T-helper 2 cell (primary cell): Measurements from ENCODE around the gene NKG7.
A peak's percentile ranks its signal among the peaks of the same experiment; 100 is the strongest.

ENCODE experiments used
- DNase-seq, 5 experiments: peaks; one replicate each; pipeline versions ENCODE4 v3.0.0 to v3.0.0-alpha.2; 2012 to 2022

The NKG7 gene

GRCh38 chr19:51389143-51389542, 16.7 kb upstream of the NKG7 start:
- no peak for DNase-seq

- no peak for DNase-seq
Observed at GRCh38 chr19:51387924-51388389, 15.5 kb upstream of the NKG7 start, which contains the start of gene LIM2. Gene LIM2 (minus strand): TSS chr19:51387974. CDS start chr19:51387443, 531 bp downstream.

GRCh38 chr19:51386882-51387520, 14.5 kb upstream of the NKG7 start:
- DNase-seq, result no peak

DNA sequence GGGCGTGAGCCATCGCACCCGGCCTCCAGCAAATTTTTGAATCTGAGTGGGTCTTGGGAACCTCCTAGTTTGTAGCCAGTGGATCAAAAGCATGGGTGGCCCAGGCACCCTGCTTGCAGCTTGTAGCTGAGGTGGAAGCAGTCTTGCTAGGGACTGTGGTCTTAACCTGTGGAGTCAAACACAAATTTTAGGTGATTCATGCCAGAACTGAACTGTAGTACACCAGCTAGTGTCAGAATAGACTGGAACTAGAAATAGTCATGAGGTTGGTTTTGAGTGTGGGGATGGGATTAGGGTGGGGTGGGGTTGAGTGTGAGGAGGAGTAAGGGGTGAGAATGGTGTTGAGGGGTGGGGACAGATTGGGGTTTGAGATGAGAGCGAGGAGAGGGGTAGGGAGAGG, 9.6 kb upstream of the NKG7 start:
- no peak for DNase-seq

- DNase-seq, result no peak
Observed at GRCh38 chr19:51380379-51380778, 7.9 kb upstream of the NKG7 start.

DNA sequence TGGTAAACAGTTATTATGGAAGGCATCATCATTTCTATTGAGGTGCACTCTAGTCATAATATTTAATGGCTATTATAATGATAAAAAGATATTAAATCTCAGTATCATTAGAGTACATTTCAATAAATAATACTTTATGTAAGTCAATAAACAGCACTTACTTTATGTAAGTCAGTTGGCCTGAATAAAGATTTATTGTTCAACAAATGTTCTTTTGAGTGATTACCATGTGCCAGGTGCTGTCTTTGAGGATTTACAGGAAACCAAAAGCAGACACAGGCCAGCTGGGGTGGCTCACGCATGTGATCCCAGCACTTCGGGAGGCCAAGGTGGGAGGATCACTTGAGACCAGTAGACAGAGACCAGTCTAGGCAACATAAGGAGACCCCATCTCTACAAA, 5.0 kb upstream of the NKG7 start:
- no peak for DNase-seq

DNA sequence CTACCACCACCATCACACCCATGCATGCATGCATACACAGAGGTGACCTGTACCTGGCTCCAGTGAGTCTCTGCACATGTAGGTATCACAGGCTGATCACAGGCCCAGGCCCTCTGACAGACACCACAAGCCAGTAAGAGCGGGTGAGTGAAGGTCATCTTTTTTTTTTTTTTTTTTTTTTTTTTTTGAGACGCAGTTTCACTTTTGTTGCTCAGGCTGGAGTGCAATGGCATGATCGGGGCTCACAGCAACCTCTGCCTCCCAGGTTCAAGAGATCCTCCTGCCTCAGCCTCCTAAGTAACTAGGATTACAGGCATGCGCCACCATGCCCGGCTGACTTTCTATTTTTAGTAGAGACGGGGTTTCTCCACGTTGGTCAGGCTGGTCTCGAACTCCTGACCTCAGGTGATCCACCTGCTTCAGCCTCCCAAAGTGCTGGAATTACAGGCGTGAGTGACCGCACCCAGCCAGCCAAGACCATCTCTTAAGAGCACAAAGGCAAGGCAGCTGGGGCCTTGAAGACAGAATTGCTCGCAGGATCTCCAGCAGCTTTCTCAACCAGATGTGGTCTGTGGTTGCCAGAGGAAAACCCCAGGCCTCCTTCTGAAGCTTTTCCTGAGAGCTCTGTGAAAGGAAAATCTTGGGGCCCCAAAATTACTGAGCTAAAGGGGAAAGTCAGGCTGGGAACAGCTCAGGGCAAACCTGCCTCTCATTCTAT, 3.2 kb upstream of the NKG7 start:
- peak in 2 of 5 experiments; percentile 59 to 65 for DNase-seq

GRCh38 chr19:51372021-51372648, 319 bp downstream of the NKG7 start:
- no peak for DNase-seq

DNA sequence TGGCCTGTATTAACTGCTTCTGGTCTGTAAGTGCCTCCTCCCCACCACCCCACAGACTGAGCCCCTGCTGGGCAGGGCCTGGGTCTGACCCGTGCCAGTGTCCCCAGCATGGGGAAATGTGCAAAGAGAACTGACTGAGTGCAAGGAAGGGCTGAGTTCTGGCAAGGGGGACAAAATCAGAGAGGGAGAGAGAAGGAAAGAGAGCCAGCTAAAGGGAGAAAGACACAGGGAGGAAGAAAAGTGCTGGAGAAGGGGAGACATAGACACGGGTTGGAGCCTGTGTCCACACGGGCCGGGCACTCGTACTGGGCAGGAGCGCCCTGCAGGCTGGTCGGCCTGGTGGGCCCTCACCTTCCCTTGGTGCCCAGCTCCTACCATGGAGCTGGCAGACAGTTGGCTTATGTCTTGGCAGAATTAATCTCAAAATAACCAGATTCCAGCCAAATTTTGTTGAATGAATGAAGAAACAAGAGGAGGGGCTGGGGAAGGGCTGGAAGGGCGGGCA, 1.2 kb downstream of the NKG7 start:
- DNase-seq, result no peak

GRCh38 chr19:51370230-51370629, 2.2 kb downstream of the NKG7 start:
- DNase-seq, result no peak

DNA sequence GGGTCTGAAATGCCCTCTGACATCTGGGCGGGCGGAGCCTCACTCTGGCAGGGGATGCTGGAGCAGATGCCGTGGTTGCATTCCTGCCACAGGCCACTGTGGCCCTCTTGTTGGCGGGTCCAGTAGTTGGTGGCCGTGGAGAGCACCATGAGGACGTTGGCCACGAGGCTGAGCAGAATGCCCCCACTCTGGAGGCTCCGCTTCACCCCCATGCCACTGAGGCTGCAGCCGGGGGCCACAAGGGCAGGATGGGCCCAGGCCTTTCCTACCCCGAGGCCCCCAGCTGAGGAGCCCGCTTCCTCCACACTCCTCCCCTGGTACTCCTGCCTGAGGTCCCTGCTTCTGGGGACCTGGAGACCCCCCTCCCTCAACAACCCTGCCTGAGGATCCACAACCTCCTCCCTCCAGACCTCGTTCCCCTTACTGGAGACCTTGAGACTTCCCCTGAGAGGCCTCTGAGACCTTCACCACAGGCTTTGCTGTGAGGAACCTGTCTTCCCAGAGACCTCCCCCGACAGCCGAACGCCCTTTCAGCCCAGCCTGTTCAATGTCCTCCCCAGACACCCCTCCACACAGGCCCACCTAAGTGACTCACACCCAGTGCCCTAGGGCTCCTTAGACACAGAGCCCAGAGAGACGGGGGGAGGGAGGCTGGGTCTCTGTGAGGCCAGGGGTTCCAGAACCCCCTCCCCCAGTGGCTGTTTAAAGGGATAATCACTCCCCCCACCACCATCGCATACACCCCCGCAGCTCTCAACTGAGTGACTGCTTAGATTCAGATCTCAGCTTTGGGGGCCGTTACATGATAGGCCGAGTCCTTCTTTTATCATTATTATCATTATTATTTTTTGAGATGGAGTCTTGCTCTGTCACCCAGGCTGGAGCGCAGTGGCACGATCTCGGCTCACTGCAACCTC, 3.8 kb downstream of the NKG7 start, which contains the start of gene CLDND2:
Gene CLDND2 (minus strand): TSS at position 638 of the 917 bp plus-strand sequence. CDS start 426 bp downstream, at position 212.
- peak in 1 of 5 experiments; percentile 55 for DNase-seq

DNA sequence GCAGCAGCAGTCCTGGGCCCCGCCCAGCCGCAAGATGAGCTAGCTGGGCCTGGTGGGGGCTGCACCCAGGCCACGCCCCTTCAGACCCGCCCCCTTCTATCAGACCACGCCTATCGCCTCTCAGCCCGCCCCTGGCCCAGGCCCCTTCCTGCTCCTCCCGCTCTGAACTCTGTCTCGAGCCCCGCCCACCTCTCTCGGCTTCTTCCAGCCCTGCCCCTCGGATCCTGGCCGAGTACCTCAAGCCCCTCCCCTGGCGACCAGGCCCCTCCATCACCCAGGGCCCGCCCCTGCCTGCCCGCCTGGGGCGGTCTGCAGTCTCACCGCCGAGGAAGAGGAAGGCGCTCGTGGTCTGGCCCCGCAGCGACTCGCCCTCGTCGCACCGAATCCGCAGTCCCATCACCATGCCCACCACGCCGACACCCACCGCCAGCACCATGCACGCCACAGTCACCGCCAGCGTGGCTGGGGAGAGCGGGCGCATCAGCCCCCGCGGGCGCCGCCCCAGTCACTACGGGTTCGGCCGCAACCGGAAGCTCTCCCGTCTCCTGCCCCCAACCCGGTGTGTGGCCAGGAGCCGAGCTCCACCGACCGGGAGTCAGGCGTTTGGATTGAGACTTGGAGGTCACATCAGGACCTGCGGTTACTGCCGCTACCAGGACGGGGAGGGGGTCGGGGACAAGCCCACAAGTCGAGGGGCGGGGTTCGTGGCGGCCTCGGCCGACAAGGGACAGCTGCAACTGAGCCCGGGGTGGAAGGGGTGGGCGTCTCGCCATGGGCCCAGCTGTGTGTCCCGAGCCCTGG, 4.7 kb downstream of the NKG7 start:
- DNase-seq, result peak; percentile 90 to 98 (median 91)

- DNase-seq, result no peak
Observed at GRCh38 chr19:51367255-51367564, 5.2 kb downstream of the NKG7 start.

DNA sequence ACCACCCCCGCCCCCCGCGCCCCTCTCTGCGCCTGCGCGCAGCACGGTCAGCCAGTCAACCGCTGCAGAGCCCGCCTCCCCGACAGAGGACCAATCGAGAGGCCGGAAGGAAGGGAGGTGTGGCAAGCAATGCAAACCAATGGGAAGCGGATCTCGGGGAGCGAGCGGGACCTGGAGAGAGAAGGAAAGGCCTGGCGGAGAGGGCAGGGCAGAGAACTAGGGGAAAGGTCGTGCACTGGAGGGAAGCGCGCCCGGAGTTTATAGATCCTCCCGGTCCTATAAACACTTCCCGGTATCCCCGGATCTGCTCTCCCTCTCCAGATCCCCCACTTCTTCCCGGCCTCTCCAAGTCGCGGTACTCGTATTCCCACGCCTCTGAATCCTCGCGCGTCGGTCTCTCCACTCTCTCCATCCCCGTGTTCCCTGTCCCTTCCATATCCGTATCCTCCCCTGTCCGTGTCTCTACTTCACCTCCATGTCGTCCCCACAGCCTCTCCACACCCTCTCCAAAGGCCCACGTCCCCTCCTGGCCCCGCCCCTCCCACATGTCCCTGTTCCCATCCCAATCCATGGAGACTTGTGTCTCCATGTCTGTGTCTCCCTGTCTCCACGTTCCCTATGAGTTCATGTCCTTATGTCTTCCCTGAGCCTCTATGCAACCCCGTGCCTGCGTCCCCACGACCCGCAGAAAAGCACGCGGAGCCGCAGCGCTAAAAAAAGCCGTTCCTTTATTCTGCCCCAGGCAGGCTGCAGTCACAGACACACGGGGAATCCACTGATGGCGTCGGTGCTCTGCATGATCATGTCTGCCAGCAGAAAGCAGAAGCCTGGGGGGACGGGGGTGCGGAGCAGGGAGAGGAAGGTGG, 5.8 kb downstream of the NKG7 start:
- DNase-seq, result peak; percentile 76 to 98 (median 91)

DNA sequence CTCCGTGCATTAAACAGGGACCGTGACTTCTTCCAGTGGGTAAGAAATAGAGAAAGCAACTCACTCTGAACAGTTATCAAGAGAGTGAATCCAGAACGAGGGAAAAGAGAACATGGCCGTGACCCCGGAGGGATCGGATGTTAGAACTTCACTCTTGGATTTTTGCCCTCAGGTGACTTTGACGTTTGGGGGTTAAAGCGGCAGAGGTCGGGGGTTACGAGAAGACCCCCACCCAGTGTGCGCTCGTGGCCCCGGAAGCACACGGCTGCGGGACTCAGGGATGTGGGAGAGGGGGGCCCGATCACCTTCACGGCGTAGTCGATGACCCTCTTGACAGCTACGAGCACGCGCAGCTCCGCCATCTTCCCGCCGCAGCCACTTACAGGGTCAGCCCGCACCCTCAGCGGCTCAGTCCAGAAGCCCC, 6.5 kb downstream of the NKG7 start, which contains the start of gene ETFB:
Gene ETFB (minus strand): TSS at position 424 of the 424 bp plus-strand sequence. CDS start 62 bp downstream, at position 362.
- no peak for DNase-seq

DNA sequence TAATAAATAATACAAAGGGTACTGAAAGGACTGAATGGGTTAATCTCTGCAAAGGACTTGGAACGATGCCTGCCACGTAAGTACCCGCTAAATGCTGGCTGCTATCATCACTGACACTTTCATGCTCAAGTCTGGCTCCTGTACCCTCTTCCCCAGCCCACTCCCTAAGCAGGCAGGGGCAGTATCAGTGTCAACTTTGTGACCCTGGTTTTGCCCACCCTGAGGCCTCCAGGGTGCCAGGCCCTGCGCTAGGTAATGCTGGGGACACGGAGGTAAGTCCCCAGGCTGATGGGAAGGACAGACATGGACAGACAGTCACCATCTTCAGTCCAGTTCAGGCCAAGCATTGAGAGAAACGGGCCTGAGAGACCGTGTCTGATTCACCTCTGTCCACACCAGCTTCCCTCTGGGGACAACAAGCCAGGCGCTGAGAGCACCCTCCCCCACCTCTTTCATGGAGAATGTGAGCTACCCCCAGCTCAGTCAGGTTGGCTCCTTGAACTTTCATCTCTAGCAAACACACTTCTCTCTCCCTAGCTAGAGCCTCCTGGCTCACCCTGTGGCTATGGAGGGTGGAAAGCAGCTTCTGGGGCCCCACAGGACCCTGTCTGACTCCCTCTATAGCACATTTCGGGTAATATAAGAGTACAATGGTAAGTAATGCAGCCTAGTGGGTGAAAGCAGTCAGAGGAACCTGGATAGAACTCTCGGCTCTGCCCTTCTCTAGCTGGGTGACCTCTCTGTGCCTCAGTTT, 7.1 kb downstream of the NKG7 start:
- peak in 1 of 5 experiments; percentile 48 for DNase-seq

GRCh38 chr19:51364200-51365106, 8.0 kb downstream of the NKG7 start:
- peak in 1 of 5 experiments; percentile 21 for DNase-seq

- no peak for DNase-seq
Observed at GRCh38 chr19:51361239-51361638, 11.2 kb downstream of the NKG7 start.
